Measurements from ENCODE around the gene MTCL3.

MTCL3 gene

GRCh38 chr6:127515794-127516661 is 3.1 kb downstream of the MTCL3 start:
- DNase-seq (ENCODE audit: low spot score): peak; percentile 75
- CTCF ChIA-PET: interaction anchor here (0.6 to 4.0 kb wide), 54 partner anchors 9 to 1004 kb away, joined by 3 to 106 read pairs (median 4); partner anchors contain the start of genes KIAA0408, PTPRK, RNF146 and RSPO3
- POLR2A ChIA-PET: interaction anchor here (0.6 to 3.1 kb wide), 10 partner anchors 10 to 1558 kb away, joined by 3 to 24 read pairs (median 6); partner anchors contain the start of genes KIAA0408 and RNF146
- Mint-ChIP-seq H3K27me3 (ENCODE audit: low read depth) (peaks cover 26% of the 10 kb centered on the region), H3K27ac (peak overlapping the region; percentile 94), H3K4me1 (peaks cover 37% of the 10 kb centered on the region), H3K4me3 (peak overlapping the region; percentile 92), H3K36me3 (peaks cover 24% of the 10 kb centered on the region), H3K9me3 (no peaks in the 10 kb centered on the region)
- ATAC-seq: peak; percentile 63
- TF ChIP-seq ZNF416 (CRISPR knock-in tag; IDR thresholded peaks at IDR 0.05) (no peak), SMAD3 (CRISPR knock-in tag; IDR thresholded peaks at IDR 0.05; ENCODE audit: borderline replicate concordance) (no peak), ZNF138 (CRISPR knock-in tag; conservative IDR thresholded peaks at IDR 0.05) (no peak), NR3C1 (CRISPR knock-in tag; conservative IDR thresholded peaks at IDR 0.05; ENCODE audit: low read depth) (no peak), HMGA2 (CRISPR knock-in tag; IDR thresholded peaks at IDR 0.05) (no peak), ATF1 (CRISPR knock-in tag; IDR thresholded peaks at IDR 0.05) (no peak), PREB (CRISPR knock-in tag; IDR thresholded peaks at IDR 0.05; ENCODE audit: borderline replicate concordance) (no peak), SMAD4 (CRISPR knock-in tag; IDR thresholded peaks at IDR 0.05) (no peak), ZBTB43 (CRISPR knock-in tag; IDR thresholded peaks at IDR 0.05) (peak; percentile 75; the same call in 1 of the 2 replicates), FOXP1 (CRISPR knock-in tag; IDR thresholded peaks at IDR 0.05; ENCODE audit: borderline replicate concordance) (peak; percentile 87), ZNF396 (CRISPR knock-in tag; IDR thresholded peaks at IDR 0.05; ENCODE audit: borderline replicate concordance) (no peak), SP1 (CRISPR knock-in tag; conservative IDR thresholded peaks at IDR 0.05) (peak; percentile 56; the same call in 1 of the 2 replicates), NFYB (CRISPR knock-in tag; conservative IDR thresholded peaks at IDR 0.05; ENCODE audit: low read depth) (peak; percentile 31), TCF7 (CRISPR knock-in tag; IDR thresholded peaks at IDR 0.05; ENCODE audit: low read depth) (0 out of 2 replicates have a peak, but pooled peaks have one; percentile 53), JUN (CRISPR knock-in tag; IDR thresholded peaks at IDR 0.05) (no peak), ELF4 (CRISPR knock-in tag; IDR thresholded peaks at IDR 0.05; ENCODE audit: low read depth) (no peak), OVOL2 (CRISPR knock-in tag; IDR thresholded peaks at IDR 0.05; ENCODE audit: borderline replicate concordance) (no peak)
- TF ChIP-seq, protein P1, sequence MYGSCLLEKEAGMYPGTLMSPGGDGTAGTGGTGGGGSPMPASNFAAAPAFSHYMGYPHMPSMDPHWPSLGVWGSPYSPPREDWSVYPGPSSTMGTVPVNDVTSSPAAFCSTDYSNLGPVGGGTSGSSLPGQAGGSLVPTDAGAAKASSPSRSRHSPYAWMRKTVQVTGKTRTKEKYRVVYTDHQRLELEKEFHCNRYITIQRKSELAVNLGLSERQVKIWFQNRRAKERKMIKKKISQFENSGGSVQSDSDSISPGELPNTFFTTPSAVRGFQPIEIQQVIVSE (CRISPR knock-in tag; IDR thresholded peaks at IDR 0.05; ENCODE audit: borderline replicate concordance): no peak
- TF ChIP-seq, protein P2, sequence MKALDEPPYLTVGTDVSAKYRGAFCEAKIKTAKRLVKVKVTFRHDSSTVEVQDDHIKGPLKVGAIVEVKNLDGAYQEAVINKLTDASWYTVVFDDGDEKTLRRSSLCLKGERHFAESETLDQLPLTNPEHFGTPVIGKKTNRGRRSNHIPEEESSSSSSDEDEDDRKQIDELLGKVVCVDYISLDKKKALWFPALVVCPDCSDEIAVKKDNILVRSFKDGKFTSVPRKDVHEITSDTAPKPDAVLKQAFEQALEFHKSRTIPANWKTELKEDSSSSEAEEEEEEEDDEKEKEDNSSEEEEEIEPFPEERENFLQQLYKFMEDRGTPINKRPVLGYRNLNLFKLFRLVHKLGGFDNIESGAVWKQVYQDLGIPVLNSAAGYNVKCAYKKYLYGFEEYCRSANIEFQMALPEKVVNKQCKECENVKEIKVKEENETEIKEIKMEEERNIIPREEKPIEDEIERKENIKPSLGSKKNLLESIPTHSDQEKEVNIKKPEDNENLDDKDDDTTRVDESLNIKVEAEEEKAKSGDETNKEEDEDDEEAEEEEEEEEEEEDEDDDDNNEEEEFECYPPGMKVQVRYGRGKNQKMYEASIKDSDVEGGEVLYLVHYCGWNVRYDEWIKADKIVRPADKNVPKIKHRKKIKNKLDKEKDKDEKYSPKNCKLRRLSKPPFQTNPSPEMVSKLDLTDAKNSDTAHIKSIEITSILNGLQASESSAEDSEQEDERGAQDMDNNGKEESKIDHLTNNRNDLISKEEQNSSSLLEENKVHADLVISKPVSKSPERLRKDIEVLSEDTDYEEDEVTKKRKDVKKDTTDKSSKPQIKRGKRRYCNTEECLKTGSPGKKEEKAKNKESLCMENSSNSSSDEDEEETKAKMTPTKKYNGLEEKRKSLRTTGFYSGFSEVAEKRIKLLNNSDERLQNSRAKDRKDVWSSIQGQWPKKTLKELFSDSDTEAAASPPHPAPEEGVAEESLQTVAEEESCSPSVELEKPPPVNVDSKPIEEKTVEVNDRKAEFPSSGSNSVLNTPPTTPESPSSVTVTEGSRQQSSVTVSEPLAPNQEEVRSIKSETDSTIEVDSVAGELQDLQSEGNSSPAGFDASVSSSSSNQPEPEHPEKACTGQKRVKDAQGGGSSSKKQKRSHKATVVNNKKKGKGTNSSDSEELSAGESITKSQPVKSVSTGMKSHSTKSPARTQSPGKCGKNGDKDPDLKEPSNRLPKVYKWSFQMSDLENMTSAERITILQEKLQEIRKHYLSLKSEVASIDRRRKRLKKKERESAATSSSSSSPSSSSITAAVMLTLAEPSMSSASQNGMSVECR (CRISPR knock-in tag; IDR thresholded peaks at IDR 0.05; ENCODE audit: borderline replicate concordance): no peak
- TF ChIP-seq, protein P3, sequence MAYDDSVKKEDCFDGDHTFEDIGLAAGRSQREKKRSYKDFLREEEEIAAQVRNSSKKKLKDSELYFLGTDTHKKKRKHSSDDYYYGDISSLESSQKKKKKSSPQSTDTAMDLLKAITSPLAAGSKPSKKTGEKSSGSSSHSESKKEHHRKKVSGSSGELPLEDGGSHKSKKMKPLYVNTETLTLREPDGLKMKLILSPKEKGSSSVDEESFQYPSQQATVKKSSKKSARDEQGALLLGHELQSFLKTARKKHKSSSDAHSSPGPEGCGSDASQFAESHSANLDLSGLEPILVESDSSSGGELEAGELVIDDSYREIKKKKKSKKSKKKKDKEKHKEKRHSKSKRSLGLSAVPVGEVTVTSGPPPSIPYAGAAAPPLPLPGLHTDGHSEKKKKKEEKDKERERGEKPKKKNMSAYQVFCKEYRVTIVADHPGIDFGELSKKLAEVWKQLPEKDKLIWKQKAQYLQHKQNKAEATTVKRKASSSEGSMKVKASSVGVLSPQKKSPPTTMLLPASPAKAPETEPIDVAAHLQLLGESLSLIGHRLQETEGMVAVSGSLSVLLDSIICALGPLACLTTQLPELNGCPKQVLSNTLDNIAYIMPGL (CRISPR knock-in tag; IDR thresholded peaks at IDR 0.05): peak; percentile 23
- TF ChIP-seq, protein P4, sequence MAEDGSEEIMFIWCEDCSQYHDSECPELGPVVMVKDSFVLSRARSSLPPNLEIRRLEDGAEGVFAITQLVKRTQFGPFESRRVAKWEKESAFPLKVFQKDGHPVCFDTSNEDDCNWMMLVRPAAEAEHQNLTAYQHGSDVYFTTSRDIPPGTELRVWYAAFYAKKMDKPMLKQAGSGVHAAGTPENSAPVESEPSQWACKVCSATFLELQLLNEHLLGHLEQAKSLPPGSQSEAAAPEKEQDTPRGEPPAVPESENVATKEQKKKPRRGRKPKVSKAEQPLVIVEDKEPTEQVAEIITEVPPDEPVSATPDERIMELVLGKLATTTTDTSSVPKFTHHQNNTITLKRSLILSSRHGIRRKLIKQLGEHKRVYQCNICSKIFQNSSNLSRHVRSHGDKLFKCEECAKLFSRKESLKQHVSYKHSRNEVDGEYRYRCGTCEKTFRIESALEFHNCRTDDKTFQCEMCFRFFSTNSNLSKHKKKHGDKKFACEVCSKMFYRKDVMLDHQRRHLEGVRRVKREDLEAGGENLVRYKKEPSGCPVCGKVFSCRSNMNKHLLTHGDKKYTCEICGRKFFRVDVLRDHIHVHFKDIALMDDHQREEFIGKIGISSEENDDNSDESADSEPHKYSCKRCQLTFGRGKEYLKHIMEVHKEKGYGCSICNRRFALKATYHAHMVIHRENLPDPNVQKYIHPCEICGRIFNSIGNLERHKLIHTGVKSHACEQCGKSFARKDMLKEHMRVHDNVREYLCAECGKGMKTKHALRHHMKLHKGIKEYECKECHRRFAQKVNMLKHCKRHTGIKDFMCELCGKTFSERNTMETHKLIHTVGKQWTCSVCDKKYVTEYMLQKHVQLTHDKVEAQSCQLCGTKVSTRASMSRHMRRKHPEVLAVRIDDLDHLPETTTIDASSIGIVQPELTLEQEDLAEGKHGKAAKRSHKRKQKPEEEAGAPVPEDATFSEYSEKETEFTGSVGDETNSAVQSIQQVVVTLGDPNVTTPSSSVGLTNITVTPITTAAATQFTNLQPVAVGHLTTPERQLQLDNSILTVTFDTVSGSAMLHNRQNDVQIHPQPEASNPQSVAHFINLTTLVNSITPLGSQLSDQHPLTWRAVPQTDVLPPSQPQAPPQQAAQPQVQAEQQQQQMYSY (CRISPR knock-in tag; IDR thresholded peaks at IDR 0.05): no peak
